ENCODE results near the gene NRK. TPM values are rescaled to one million over a fixed set of nuclear protein-coding genes. Genes with fewer than 3 reads are reported as not detected.

The NRK gene
- total RNA-seq, 1 experiment from 2014 or later, result not detected

- BruUV-seq (replicated peaks), result no TSS peak
- intact Hi-C loops (cut with micrococcal nuclease; ENCODE audit: unreplicated experiment), result no loop called here
- no peaks in the 10 kb centered on the region for H3K4me1 Mint-ChIP-seq (ENCODE audit: low read depth, unreplicated experiment)
- H3K27ac Mint-ChIP-seq (ENCODE audit: unreplicated experiment), result no peak overlapping the region
- H3K4me3 Mint-ChIP-seq (ENCODE audit: low read depth, unreplicated experiment), result no peak overlapping the region
- TF ChIP-seq CTCF (IDR thresholded peaks at IDR 0.05; ENCODE audit: unreplicated experiment), result no peak
- H3K27me3 Mint-ChIP-seq (ENCODE audit: unreplicated experiment), result no peaks in the 10 kb centered on the region
- no peaks in the 10 kb centered on the region for H3K36me3 Mint-ChIP-seq (ENCODE audit: insufficient read depth, unreplicated experiment)
- CTCF ChIA-PET, result interaction anchor here (0.7 kb wide), 1 partner anchor 572 kb away, joined by 4 read pairs; no protein-coding TSS in a partner anchor
- no peak for DNase-seq
- H3K9me3 Mint-ChIP-seq (ENCODE audit: low read depth, unreplicated experiment), result no peaks in the 10 kb centered on the region
Measured at GRCh38 chrX:105865709-105866108, 43.4 kb downstream of the NRK start.

DNA sequence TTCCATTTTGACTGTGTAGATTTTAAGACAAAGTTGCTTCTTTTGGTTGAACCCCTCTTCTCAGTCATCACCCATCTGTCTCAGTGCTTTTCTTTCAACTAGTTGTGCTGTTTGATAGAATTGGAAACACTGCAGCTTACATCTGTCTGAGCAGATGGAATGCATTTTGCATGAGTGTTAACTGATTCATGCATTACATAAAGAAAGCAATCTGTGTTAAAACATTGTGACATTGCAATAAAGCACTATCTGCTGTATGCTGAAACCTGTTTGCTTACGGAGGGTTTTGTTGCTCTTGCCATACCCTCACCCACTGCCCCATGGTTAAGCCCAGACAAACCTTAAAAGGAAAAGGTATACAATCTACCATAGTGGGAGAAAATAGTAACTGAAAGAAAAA is 47.4 kb downstream of the NRK start:
- DNase-seq, result no peak
- no peak overlapping the region for H3K4me3 Mint-ChIP-seq (ENCODE audit: low read depth, unreplicated experiment)
- CTCF ChIA-PET, result no interaction called here
- H3K9me3 Mint-ChIP-seq (ENCODE audit: low read depth, unreplicated experiment), result no peaks in the 10 kb centered on the region
- H3K27ac Mint-ChIP-seq (ENCODE audit: unreplicated experiment), result no peak overlapping the region
- TF ChIP-seq CTCF (IDR thresholded peaks at IDR 0.05; ENCODE audit: unreplicated experiment), result no peak
- H3K4me1 Mint-ChIP-seq (ENCODE audit: low read depth, unreplicated experiment), result no peaks in the 10 kb centered on the region
- intact Hi-C loops (cut with micrococcal nuclease; ENCODE audit: unreplicated experiment), result no loop called here
- H3K27me3 Mint-ChIP-seq (ENCODE audit: unreplicated experiment), result no peaks in the 10 kb centered on the region
- no TSS peak for BruUV-seq (replicated peaks)
- H3K36me3 Mint-ChIP-seq (ENCODE audit: insufficient read depth, unreplicated experiment), result no peaks in the 10 kb centered on the region

GRCh38 chrX:105870445-105870844 is 48.1 kb downstream of the NRK start:
- H3K27me3 Mint-ChIP-seq (ENCODE audit: unreplicated experiment), result no peaks in the 10 kb centered on the region
- H3K4me3 Mint-ChIP-seq (ENCODE audit: low read depth, unreplicated experiment), result no peak overlapping the region
- no peaks in the 10 kb centered on the region for H3K4me1 Mint-ChIP-seq (ENCODE audit: low read depth, unreplicated experiment)
- H3K9me3 Mint-ChIP-seq (ENCODE audit: low read depth, unreplicated experiment), result no peaks in the 10 kb centered on the region
- BruUV-seq (replicated peaks), result no TSS peak
- no peak for DNase-seq
- H3K27ac Mint-ChIP-seq (ENCODE audit: unreplicated experiment), result no peak overlapping the region
- intact Hi-C loops (cut with micrococcal nuclease; ENCODE audit: unreplicated experiment), result no loop called here
- CTCF ChIA-PET, result no interaction called here
- TF ChIP-seq CTCF (IDR thresholded peaks at IDR 0.05; ENCODE audit: unreplicated experiment), result no peak
- no peaks in the 10 kb centered on the region for H3K36me3 Mint-ChIP-seq (ENCODE audit: insufficient read depth, unreplicated experiment)

DNA sequence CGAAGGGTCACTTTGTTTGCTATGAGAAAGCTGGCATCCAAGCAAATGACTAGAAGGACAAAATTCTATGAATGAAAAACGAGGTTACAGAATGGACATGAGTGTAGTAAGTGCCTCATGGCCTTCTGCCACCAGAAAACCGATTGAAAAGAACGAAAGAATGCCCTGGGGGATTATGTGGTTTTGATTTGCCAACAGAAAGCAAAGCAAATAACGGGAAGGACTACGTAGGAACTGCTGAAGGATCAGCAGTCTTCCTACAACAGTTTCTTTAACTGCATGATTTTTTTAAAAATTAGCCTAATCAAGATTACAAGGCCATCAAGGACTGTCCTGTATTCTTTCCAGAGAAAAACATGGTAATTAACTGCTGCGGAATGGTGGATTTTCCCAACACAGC is 50.6 kb downstream of the NRK start:
- DNase-seq, result no peak
- Mint-ChIP-seq H3K36me3 (ENCODE audit: insufficient read depth, unreplicated experiment) (no peaks in the 10 kb centered on the region), H3K4me1 (ENCODE audit: low read depth, unreplicated experiment) (no peaks in the 10 kb centered on the region), H3K4me3 (ENCODE audit: low read depth, unreplicated experiment) (no peak overlapping the region), H3K27me3 (ENCODE audit: unreplicated experiment) (no peaks in the 10 kb centered on the region), H3K27ac (ENCODE audit: unreplicated experiment) (no peak overlapping the region), H3K9me3 (ENCODE audit: low read depth, unreplicated experiment) (no peaks in the 10 kb centered on the region)
- CTCF ChIA-PET, result no interaction called here
- no TSS peak for BruUV-seq (replicated peaks)
- intact Hi-C loops (cut with micrococcal nuclease; ENCODE audit: unreplicated experiment), result no loop called here
- no peak for TF ChIP-seq CTCF (IDR thresholded peaks at IDR 0.05; ENCODE audit: unreplicated experiment)

Data from Calu3 (cell line).